Measurements from ENCODE around the gene PARL. TPM values are rescaled to one million over a fixed set of nuclear protein-coding genes. Genes with fewer than 3 reads are reported as not detected.

PARL gene
- polyA plus RNA-seq, 1 of the 3 experiments (the other 2 are of a cell fraction): 50.1 TPM

- H3K9me2 ChIP-seq: no peaks in the 10 kb centered on the region
- H3K9me3 ChIP-seq: no peaks in the 10 kb centered on the region
- TF ChIP-seq TAF1 (IDR thresholded peaks at IDR 0.05; ENCODE audit: borderline replicate concordance, low read depth, low read length) (no peak), RXRA (IDR thresholded peaks at IDR 0.05; ENCODE audit: borderline replicate concordance, low read depth) (no peak), MAX (IDR thresholded peaks at IDR 0.05; ENCODE audit: low read depth) (no peak), TEAD4 (IDR thresholded peaks at IDR 0.05; ENCODE audit: borderline replicate concordance, insufficient read depth) (no peak), REST (IDR thresholded peaks at IDR 0.05; ENCODE audit: low read depth, low read length) (no peak), USF2 (IDR thresholded peaks at IDR 0.05; ENCODE audit: borderline replicate concordance, low read depth, low read length) (no peak), SIN3A (IDR thresholded peaks at IDR 0.05; ENCODE audit: borderline replicate concordance, low read depth, low read length) (no peak), NFIC (IDR thresholded peaks at IDR 0.05; ENCODE audit: borderline replicate concordance) (no peak), YY1 (IDR thresholded peaks at IDR 0.05; ENCODE audit: low read depth) (no peak), POLR2AphosphoS5 (IDR thresholded peaks at IDR 0.05; ENCODE audit: low read depth, low read length) (no peak), IRF3 (IDR thresholded peaks at IDR 0.05; ENCODE audit: low read depth, low read length) (no peak)
- no peak overlapping the region for H2AFZ ChIP-seq (ENCODE audit: low read depth)
- DNase-seq: no peak
- ChIA-PET CTCF (interaction anchor here (1.4 kb wide), 1 partner anchor 387 kb away, joined by 3 read pairs; the partner anchor contains the start of gene EEF1AKMT4), POLR2A (no interaction called here)
- H3K27me3 ChIP-seq (ENCODE audit: insufficient read depth): no peaks in the 10 kb centered on the region
- no peaks in the 10 kb centered on the region for H3K4me1 ChIP-seq (ENCODE audit: control insufficient read depth in 1 of 2, insufficient read depth in 2 of 2, low read depth in 1 of 2, low read length in 1 of 2)
- peaks cover 2% of the 10 kb centered on the region for H3F3A ChIP-seq (replicated peaks; ENCODE audit: insufficient read depth)
- no peak overlapping the region for H3K9ac ChIP-seq
- H3K4me3 ChIP-seq (ENCODE audit: low read depth in 2 of 2, low read length in 1 of 2): no peak overlapping the region
- peaks cover 64 to 67% of the 10 kb centered on the region in 2 experiments for H3K36me3 ChIP-seq (replicated peaks in 1 of 2; ENCODE audit: control insufficient read depth in 1 of 2, insufficient read depth in 2 of 2, low read length in 1 of 2)
- no peaks in the 10 kb centered on the region for H3K79me2 ChIP-seq (ENCODE audit: insufficient read depth)
- H3K4me2 ChIP-seq: no peak overlapping the region
- H4K20me1 ChIP-seq (ENCODE audit: insufficient read depth): no peaks in the 10 kb centered on the region
- H3K27ac ChIP-seq (ENCODE audit: low read depth in 2 of 2, low read length in 1 of 2): no peak overlapping the region
- WGBS (ENCODE audit: low lambda C conversion rate): 99% methylated on average over 4 of the region's 4 CpGs
Observed at GRCh38 chr3:183862610-183863009, 22.1 kb downstream of the PARL start.

All from SK-N-SH (cell line).